ENCODE measurements around the gene PFKFB3.

Gene PFKFB3

GRCh38 chr10:6275022-6275997, 72.6 kb downstream of the PFKFB3 start:
- TF ChIP-seq CTCF (IDR thresholded peaks at IDR 0.05; ENCODE audit: low read length, missing control alignments): peak; percentile 5
- peak; percentile 98 for DNase-seq (ENCODE audit: low read depth)
- peak overlapping the region; percentile 40 for H3K4me3 ChIP-seq (replicated peaks; ENCODE audit: low read depth, low read length)

GRCh38 chr10:6276356-6276755, 73.6 kb downstream of the PFKFB3 start:
- DNase-seq (ENCODE audit: low read depth): no peak
- no peak overlapping the region for H3K4me3 ChIP-seq (replicated peaks; ENCODE audit: low read depth, low read length)
- TF ChIP-seq CTCF (IDR thresholded peaks at IDR 0.05; ENCODE audit: low read length, missing control alignments): no peak

- no peak for DNase-seq (ENCODE audit: low read depth)
- no peak overlapping the region for H3K4me3 ChIP-seq (replicated peaks; ENCODE audit: low read depth, low read length)
- no peak for TF ChIP-seq CTCF (IDR thresholded peaks at IDR 0.05; ENCODE audit: low read length, missing control alignments)
Measured at GRCh38 chr10:6278519-6279120, 75.9 kb downstream of the PFKFB3 start.

GRCh38 chr10:6279540-6280267, 77.0 kb downstream of the PFKFB3 start:
- H3K4me3 ChIP-seq (replicated peaks; ENCODE audit: low read depth, low read length): no peak overlapping the region
- no peak for TF ChIP-seq CTCF (IDR thresholded peaks at IDR 0.05; ENCODE audit: low read length, missing control alignments)
- peak; percentile 57 for DNase-seq (ENCODE audit: low read depth)

GRCh38 chr10:6280291-6280690, 77.6 kb downstream of the PFKFB3 start:
- H3K4me3 ChIP-seq (replicated peaks; ENCODE audit: low read depth, low read length): no peak overlapping the region
- DNase-seq (ENCODE audit: low read depth): no peak
- TF ChIP-seq CTCF (IDR thresholded peaks at IDR 0.05; ENCODE audit: low read length, missing control alignments): no peak

- DNase-seq (ENCODE audit: low read depth): no peak
- TF ChIP-seq CTCF (IDR thresholded peaks at IDR 0.05; ENCODE audit: low read length, missing control alignments): no peak
- no peak overlapping the region for H3K4me3 ChIP-seq (replicated peaks; ENCODE audit: low read depth, low read length)
Measured at GRCh38 chr10:6282454-6282958, 79.8 kb downstream of the PFKFB3 start.
